ENCODE data around the gene PMEL. TPM values are rescaled to one million over a fixed set of nuclear protein-coding genes. Genes with fewer than 3 reads are reported as not detected.
"Not testable (repeated sequence)": the region's sequence is repeated elsewhere in the genome, so short reads cannot be mapped to it uniquely, and the experiment has no call there.

PMEL gene
- total RNA-seq, 3 donors from 2014 or later: 0.13 to 0.41 TPM; not detected in 1

GRCh38 chr12:55927588-55928502 is 38.0 kb downstream of the PMEL start, which contains the start of gene PYM1:
Gene PYM1, minus strand, starts transcription at chr12:55927894. Its CDS starts 133 bp downstream, at chr12:55927761.
- H3K4me1 Mint-ChIP-seq (ENCODE audit: low read depth): peaks cover 55% of the 10 kb centered on the region
- peak; percentile 19 to 20 for ATAC-seq
- peaks cover 9% of the 10 kb centered on the region for H3K36me3 Mint-ChIP-seq (ENCODE audit: insufficient read depth)

DNA sequence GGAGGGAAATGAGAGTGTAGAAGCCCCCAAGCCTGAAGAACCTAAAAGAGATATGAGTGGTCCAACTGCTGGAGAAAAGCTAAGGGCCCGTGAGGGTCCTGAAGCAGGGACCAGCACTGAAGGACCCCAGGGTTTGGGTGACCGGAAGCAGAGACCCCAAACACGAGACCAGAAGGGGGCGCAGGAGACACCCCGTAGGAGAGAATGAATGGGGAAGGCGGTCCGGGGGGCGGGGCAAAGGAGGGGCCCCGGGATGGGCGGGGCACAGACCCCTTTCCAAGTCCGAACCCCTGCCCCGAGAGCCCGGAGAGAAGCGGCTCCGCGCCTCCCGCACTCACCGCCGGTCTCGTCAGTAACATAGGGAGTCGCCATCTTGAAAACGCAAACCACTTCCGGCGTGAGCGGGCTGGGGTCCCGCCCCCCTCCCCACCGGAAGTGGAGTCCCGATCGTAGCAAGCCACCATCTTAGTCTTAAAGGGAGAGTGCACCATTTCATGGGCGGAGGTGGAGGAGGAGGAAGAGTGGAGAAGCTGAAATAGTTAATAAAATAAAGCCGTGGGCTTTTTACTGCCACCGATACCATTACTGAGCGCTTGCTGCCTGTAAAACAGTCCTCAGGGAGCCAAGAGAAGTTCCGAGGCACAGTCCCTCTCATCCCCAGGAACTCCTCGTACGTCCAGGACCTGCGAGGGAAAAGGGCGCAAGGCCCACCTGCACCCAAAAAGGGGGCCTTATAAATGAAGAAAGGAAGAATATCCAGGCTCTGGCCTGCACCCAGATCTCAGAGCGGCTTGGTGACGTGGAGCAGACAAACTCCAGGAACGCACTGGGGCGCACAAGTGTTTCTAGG is 38.9 kb downstream of the PMEL start:
- H3K36me3 Mint-ChIP-seq (ENCODE audit: insufficient read depth): peaks cover 14% of the 10 kb centered on the region
- no peaks in the 10 kb centered on the region for H3K9me3 Mint-ChIP-seq
- peak; percentile 54 to 59 for ATAC-seq
- peak; percentile 82 for DNase-seq
- peaks cover 57% of the 10 kb centered on the region for H3K4me1 Mint-ChIP-seq (ENCODE audit: low read depth)
- no peaks in the 10 kb centered on the region for H3K27me3 Mint-ChIP-seq (ENCODE audit: low read depth)
- peak overlapping the region; percentile 98 for H3K4me3 Mint-ChIP-seq

More at GRCh38 chr12:55927588-55928502, 38.0 kb downstream of the PMEL start, which contains the start of gene PYM1:
- Mint-ChIP-seq H3K4me3 (peak within 1 kb of the TSS; percentile 98), H3K27me3 (ENCODE audit: low read depth) (no peaks in the 10 kb centered on the region), H3K9me3 (no peaks in the 10 kb centered on the region)
- peak; percentile 36 for DNase-seq

- ATAC-seq (no peak), DNase-seq (no peak)
- H3K4me1 Mint-ChIP-seq (ENCODE audit: low read depth): peaks cover 62% of the 10 kb centered on the region
These were observed 39.7 kb downstream of the PMEL start for GRCh38 chr12:55925870-55926737.

DNA sequence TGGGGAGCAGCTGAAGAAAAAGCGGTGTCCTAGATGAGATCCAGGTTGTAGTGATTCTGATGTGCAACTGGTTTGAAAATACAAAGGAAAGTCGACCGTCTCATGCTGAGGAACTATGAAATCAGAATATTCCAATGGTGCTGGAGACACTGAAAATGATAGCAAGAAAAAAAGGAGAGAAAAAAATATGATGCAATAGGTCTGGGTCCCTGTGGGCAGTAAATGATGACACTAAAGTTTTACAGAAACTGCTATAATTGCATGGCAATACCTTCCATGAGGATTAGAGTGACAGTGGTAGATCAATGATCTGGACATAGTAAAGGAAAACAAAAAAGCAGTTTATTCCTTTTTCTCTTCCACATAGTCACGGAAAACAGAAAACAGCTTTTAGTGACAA is 40.5 kb downstream of the PMEL start:
- H3K27me3 Mint-ChIP-seq (ENCODE audit: low read depth): no peaks in the 10 kb centered on the region
- no peak for ATAC-seq
- peaks cover 12% of the 10 kb centered on the region for H3K36me3 Mint-ChIP-seq (ENCODE audit: insufficient read depth)
- peak overlapping the region; percentile 98 for H3K4me3 Mint-ChIP-seq
- peaks cover 59% of the 10 kb centered on the region for H3K4me1 Mint-ChIP-seq (ENCODE audit: low read depth)
- no peaks in the 10 kb centered on the region for H3K9me3 Mint-ChIP-seq
- no peak for DNase-seq

More at GRCh38 chr12:55925870-55926737, 39.7 kb downstream of the PMEL start:
- Mint-ChIP-seq H3K4me3 (peak overlapping the region; percentile 98), H3K9me3 (no peaks in the 10 kb centered on the region), H3K27me3 (ENCODE audit: low read depth) (no peaks in the 10 kb centered on the region), H3K36me3 (ENCODE audit: insufficient read depth) (peaks cover 12% of the 10 kb centered on the region)

DNA sequence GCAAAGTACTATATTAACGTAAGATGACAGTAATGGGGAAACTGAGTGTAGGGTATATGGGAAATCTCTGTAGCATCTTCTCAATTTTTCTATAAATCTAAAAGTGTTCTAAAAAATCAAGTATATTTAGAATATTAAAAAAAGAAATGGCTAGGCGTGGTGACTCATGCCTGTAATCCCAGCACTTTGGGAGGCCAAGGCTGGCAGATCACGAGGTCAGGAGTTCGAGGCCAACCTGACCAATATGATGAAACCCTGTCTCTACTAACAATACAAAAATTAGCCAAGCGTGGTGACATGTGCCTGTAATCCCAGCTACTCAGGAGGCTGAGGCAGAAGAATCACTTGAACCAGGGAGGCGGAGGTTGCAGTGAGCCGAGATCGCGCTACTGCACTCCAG is 42.2 kb downstream of the PMEL start:
- not testable (repeated sequence) for DNase-seq; ATAC-seq; H3K4me3 Mint-ChIP-seq; H3K9me3 Mint-ChIP-seq; H3K27me3 Mint-ChIP-seq (ENCODE audit: low read depth)
- Mint-ChIP-seq H3K4me1 (ENCODE audit: low read depth) (peaks cover 44% of the 10 kb centered on the region), H3K36me3 (ENCODE audit: insufficient read depth) (peaks cover 12% of the 10 kb centered on the region)

DNA sequence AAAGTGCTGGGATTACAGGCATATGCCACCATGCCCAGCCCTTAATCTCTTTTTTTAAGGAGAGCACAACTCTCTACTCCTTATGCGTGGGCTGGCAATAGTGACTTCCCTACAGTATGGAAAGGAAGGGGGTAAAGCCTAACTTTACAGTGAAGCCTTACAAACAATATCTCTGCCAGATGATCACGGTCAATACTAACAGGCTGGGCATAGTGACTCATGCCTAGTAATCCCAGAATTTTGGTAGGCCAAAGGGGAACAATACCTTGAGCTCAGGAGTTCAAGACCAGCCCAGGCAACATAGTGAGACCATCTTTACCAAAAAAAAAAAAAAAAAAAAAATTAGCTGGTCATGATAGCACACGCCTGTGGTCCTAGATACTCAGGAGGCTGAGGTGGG is 43.7 kb downstream of the PMEL start:
- DNase-seq (no peak), ATAC-seq (no peak)
- H3K9me3 Mint-ChIP-seq: no peaks in the 10 kb centered on the region
- peaks cover 42% of the 10 kb centered on the region for H3K4me1 Mint-ChIP-seq (ENCODE audit: low read depth)
- H3K36me3 Mint-ChIP-seq (ENCODE audit: insufficient read depth): peaks cover 12% of the 10 kb centered on the region
- no peak overlapping the region for H3K4me3 Mint-ChIP-seq
- H3K27me3 Mint-ChIP-seq (ENCODE audit: low read depth): no peaks in the 10 kb centered on the region

DNA sequence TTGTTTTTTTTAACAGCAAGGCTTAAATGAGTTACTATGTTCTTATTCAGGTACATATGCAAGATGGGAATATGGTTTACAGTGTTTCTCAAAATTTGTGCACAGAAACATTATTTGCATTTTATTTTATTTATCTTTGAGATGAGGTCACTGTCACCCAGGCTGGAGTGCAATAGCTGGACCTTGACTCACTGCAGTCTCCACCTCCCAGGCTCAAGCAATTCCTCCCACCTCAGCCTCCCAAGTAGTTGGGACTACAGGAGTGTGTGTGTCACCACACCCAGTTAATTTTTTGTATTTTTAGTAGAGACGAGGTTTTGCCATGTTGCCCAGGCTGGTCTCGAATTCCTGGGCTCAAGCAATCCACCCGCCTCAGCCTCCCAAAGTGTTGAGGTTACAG is 46.8 kb downstream of the PMEL start:
- ATAC-seq; H3K27me3 Mint-ChIP-seq (ENCODE audit: low read depth); H3K4me3 Mint-ChIP-seq; DNase-seq; H3K9me3 Mint-ChIP-seq: not testable (repeated sequence)
- H3K4me1 Mint-ChIP-seq (ENCODE audit: low read depth): peaks cover 48% of the 10 kb centered on the region
- H3K36me3 Mint-ChIP-seq (ENCODE audit: insufficient read depth): peaks cover 16% of the 10 kb centered on the region

GRCh38 chr12:55915482-55915859 is 50.4 kb downstream of the PMEL start:
- H3K4me3 Mint-ChIP-seq: no peak overlapping the region
- DNase-seq (no peak), ATAC-seq (no peak)
- no peaks in the 10 kb centered on the region for H3K9me3 Mint-ChIP-seq
- peaks cover 21% of the 10 kb centered on the region for H3K36me3 Mint-ChIP-seq (ENCODE audit: insufficient read depth)
- H3K27me3 Mint-ChIP-seq (ENCODE audit: low read depth): no peaks in the 10 kb centered on the region
- peaks cover 40% of the 10 kb centered on the region for H3K4me1 Mint-ChIP-seq (ENCODE audit: low read depth)

GRCh38 chr12:55912908-55913307 is 52.9 kb downstream of the PMEL start:
- H3K9me3 Mint-ChIP-seq: no peaks in the 10 kb centered on the region
- peaks cover 46% of the 10 kb centered on the region for H3K4me1 Mint-ChIP-seq (ENCODE audit: low read depth)
- H3K4me3 Mint-ChIP-seq: peak overlapping the region; percentile 1
- ATAC-seq: no peak
- no peaks in the 10 kb centered on the region for H3K27me3 Mint-ChIP-seq (ENCODE audit: low read depth)
- DNase-seq: no peak
- H3K36me3 Mint-ChIP-seq (ENCODE audit: insufficient read depth): peaks cover 21% of the 10 kb centered on the region

DNA sequence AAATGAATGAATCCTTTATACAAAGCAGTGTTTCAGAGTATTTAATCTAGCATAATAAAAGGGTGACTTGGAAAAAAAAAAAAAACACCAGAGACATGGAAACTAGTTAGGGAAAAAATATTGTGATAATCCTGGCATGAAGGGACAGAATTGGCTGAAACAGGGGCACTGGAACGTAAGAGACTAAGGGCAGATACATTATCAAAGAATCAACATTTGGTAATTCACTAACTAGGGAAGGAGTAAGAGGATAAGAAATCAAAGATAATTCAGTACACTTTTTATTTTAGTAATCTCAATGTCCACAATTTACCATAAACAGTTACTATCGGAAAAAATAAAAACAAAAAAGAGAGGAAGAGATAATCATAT is 56.3 kb downstream of the PMEL start:
- Mint-ChIP-seq H3K9me3 (no peaks in the 10 kb centered on the region), H3K27me3 (ENCODE audit: low read depth) (no peaks in the 10 kb centered on the region), H3K4me1 (ENCODE audit: low read depth) (peaks cover 25% of the 10 kb centered on the region), H3K4me3 (no peak overlapping the region), H3K36me3 (ENCODE audit: insufficient read depth) (peaks cover 13% of the 10 kb centered on the region)
- DNase-seq: no peak
- no peak for ATAC-seq

- Mint-ChIP-seq H3K36me3 (ENCODE audit: insufficient read depth) (peaks cover 9% of the 10 kb centered on the region), H3K9me3 (no peaks in the 10 kb centered on the region), H3K4me3 (no peak overlapping the region), H3K4me1 (ENCODE audit: low read depth) (peaks cover 19% of the 10 kb centered on the region), H3K27me3 (ENCODE audit: low read depth) (no peaks in the 10 kb centered on the region)
- ATAC-seq: no peak
- DNase-seq: no peak
These were observed 56.9 kb downstream of the PMEL start for GRCh38 chr12:55908726-55909512.

- H3K4me3 Mint-ChIP-seq: no peak overlapping the region
- peaks cover 8% of the 10 kb centered on the region for H3K4me1 Mint-ChIP-seq (ENCODE audit: low read depth)
- no peak for DNase-seq
These were observed 59.8 kb downstream of the PMEL start for GRCh38 chr12:55906056-55906455.

More at GRCh38 chr12:55906056-55906455, 59.8 kb downstream of the PMEL start:
- H3K27me3 Mint-ChIP-seq (ENCODE audit: low read depth): no peaks in the 10 kb centered on the region
- no peak for ATAC-seq
- no peaks in the 10 kb centered on the region for H3K9me3 Mint-ChIP-seq
- peaks cover 11% of the 10 kb centered on the region for H3K36me3 Mint-ChIP-seq (ENCODE audit: insufficient read depth)
